ENCODE data around the gene MAPRE2. TPM values are rescaled to one million over a fixed set of nuclear protein-coding genes. Genes with fewer than 3 reads are reported as not detected.

MAPRE2 gene
- polyA plus RNA-seq, 1 donor from 2014 or later: 58.9 TPM

GRCh38 chr18:35159782-35160181 is 118.6 kb downstream of the MAPRE2 start:
- Histone ChIP-seq H3K9ac (ENCODE audit: low read length) (no peak overlapping the region), H4K20me1 (ENCODE audit: insufficient read depth) (no peaks in the 10 kb centered on the region), H3K4me3 (ENCODE audit: low read length) (no peak overlapping the region), H3F3A (ENCODE audit: insufficient read depth, low read length, poor library complexity, severe bottlenecking) (no peaks in the 10 kb centered on the region), H3K27me3 (ENCODE audit: insufficient read depth, low read depth, low read length) (no peaks in the 10 kb centered on the region), H3K79me2 (replicated peaks; ENCODE audit: insufficient read depth, low read length) (no peaks in the 10 kb centered on the region), H3K4me2 (ENCODE audit: low read length) (no peak overlapping the region), H3K36me3 (ENCODE audit: insufficient read depth, low read length) (no peaks in the 10 kb centered on the region), H3K9me2 (ENCODE audit: insufficient read depth, low read length) (no peaks in the 10 kb centered on the region), H3K9me3 (ENCODE audit: low read length) (no peaks in the 10 kb centered on the region), H3K27ac (ENCODE audit: low read length) (no peak overlapping the region), H2AFZ (ENCODE audit: low read depth, low read length) (no peak overlapping the region)
- TF ChIP-seq TAF1 (IDR thresholded peaks at IDR 0.05; ENCODE audit: low read depth) (no peak), RAD21 (conservative IDR thresholded peaks at IDR 0.05) (no peak), REST (IDR thresholded peaks at IDR 0.05; ENCODE audit: borderline replicate concordance) (no peak), POLR2AphosphoS5 (IDR thresholded peaks at IDR 0.05) (no peak), EP300 (conservative IDR thresholded peaks at IDR 0.05; ENCODE audit: poor library complexity, severe bottlenecking) (no peak), MXI1 (conservative IDR thresholded peaks at IDR 0.05; ENCODE audit: poor library complexity, severe bottlenecking) (no peak), CTCF (IDR thresholded peaks at IDR 0.05; ENCODE audit: poor library complexity, severe bottlenecking) (no peak), EZH2 (IDR thresholded peaks at IDR 0.05; ENCODE audit: borderline replicate concordance, insufficient read depth, low read length, poor library complexity, severe bottlenecking) (no peak)

- Histone ChIP-seq H3K4me3 (ENCODE audit: low read length) (no peak overlapping the region), H4K20me1 (ENCODE audit: insufficient read depth) (no peaks in the 10 kb centered on the region), H3K9me3 (ENCODE audit: low read length) (no peaks in the 10 kb centered on the region), H3F3A (ENCODE audit: insufficient read depth, low read length, poor library complexity, severe bottlenecking) (no peaks in the 10 kb centered on the region), H3K79me2 (replicated peaks; ENCODE audit: insufficient read depth, low read length) (no peaks in the 10 kb centered on the region), H3K27ac (ENCODE audit: low read length) (no peak overlapping the region), H3K4me2 (ENCODE audit: low read length) (no peak overlapping the region), H3K36me3 (ENCODE audit: insufficient read depth, low read length) (no peaks in the 10 kb centered on the region), H3K9ac (ENCODE audit: low read length) (no peak overlapping the region), H2AFZ (ENCODE audit: low read depth, low read length) (no peak overlapping the region), H3K9me2 (ENCODE audit: insufficient read depth, low read length) (no peaks in the 10 kb centered on the region), H3K27me3 (ENCODE audit: insufficient read depth, low read depth, low read length) (no peaks in the 10 kb centered on the region)
- TF ChIP-seq MXI1 (conservative IDR thresholded peaks at IDR 0.05; ENCODE audit: poor library complexity, severe bottlenecking): no peak
- TF ChIP-seq RAD21 (conservative IDR thresholded peaks at IDR 0.05): no peak
- TF ChIP-seq REST (IDR thresholded peaks at IDR 0.05; ENCODE audit: borderline replicate concordance): no peak
- no peak for TF ChIP-seq SMC3 (conservative IDR thresholded peaks at IDR 0.05; ENCODE audit: poor library complexity)
- no peak for TF ChIP-seq EP300 (conservative IDR thresholded peaks at IDR 0.05; ENCODE audit: poor library complexity, severe bottlenecking)
- TF ChIP-seq CTCF (IDR thresholded peaks at IDR 0.05; ENCODE audit: poor library complexity, severe bottlenecking): no peak
- no peak for TF ChIP-seq POLR2AphosphoS5 (IDR thresholded peaks at IDR 0.05)
- no peak for TF ChIP-seq EZH2 (IDR thresholded peaks at IDR 0.05; ENCODE audit: borderline replicate concordance, insufficient read depth, low read length, poor library complexity, severe bottlenecking)
- TF ChIP-seq TAF1 (IDR thresholded peaks at IDR 0.05; ENCODE audit: low read depth): no peak
Observed at GRCh38 chr18:35161485-35161884, 120.3 kb downstream of the MAPRE2 start.
